K562 (cell line): Measurements from ENCODE around the gene DDC. TPM values are rescaled to one million over a fixed set of nuclear protein-coding genes. Genes with fewer than 3 reads are reported as not detected.
A peak's percentile ranks its signal among the peaks of the same experiment; 100 is the strongest.

Experiments used
- ATAC-seq: fragments of 200-7000 bp; cut with Tn5 transposase; 3 replicates; pipeline ENCODE4 v1.9.1; 2020; ENCODE audit warnings: moderate library complexity
- BruUV-seq: library from RNA; stranded (reverse); fragments of 400-500 nt; replicated peaks from 2 replicates; lab custom pipeline; 2021; lab: Mats Ljungman, UMichigan
- CTCF ChIA-PET: fragments of 300-600 bp; formaldehyde crosslinking; extraction: SDS; loops from one replicate; lab custom pipeline; 2021; ENCODE audit warnings: low intra/inter-chr PET ratio; lab: Yijun Ruan, JAX
- POLR2A ChIA-PET: fragments of 300-600, 350-650 bp; sonication (Branson Sonifier 250); formaldehyde crosslinking; extraction: SDS; loops from one replicate; lab custom pipeline; 2021; ENCODE audit warnings: antibody characterized with exemption, inconsistent platforms; lab: Yijun Ruan, JAX
- DNase-seq, 4 experiments: peaks; one replicate each; pipeline versions ENCODE4 v3.0.0 to v3.0.0-alpha.2; 2011 to 2018; ENCODE audit warnings: low spot score in 3 of 4, mixed read lengths in 3 of 4; ENCODE audit errors: extremely low read depth in 1 of 4
- FAIRE-seq: peaks from 2 replicates; lab custom pipeline; 2011; peaks lifted over from hg19 to GRCh38; lab: Jason Lieb, UNC
- H2AFZ ChIP-seq: 2 replicates; pipeline ENCODE4 v1.6.0; 2011; ENCODE audit warnings: low read depth, low read length, control low read depth, inconsistent platforms
- H3K27ac ChIP-seq: fragments of 200-600 bp; 3 replicates; pipeline ENCODE4 v1.8.0; 2011; ENCODE audit warnings: low read depth, mild to moderate bottlenecking, control low read depth, inconsistent platforms, low read length, moderate library complexity, mixed read lengths; ENCODE audit errors: extremely low read depth
- H3K27me3 ChIP-seq, 2 experiments: fragments of 300-600 bp in 1 of 2; 2 replicates in 1 of 2; 3 replicates in 1 of 2; pipeline versions ENCODE4 v1.6.0 to v1.8.0; 2011; ENCODE audit warnings: inconsistent platforms in 2 of 2, low read length in 2 of 2, mild to moderate bottlenecking in 1 of 2, mixed read lengths in 1 of 2, moderate library complexity in 1 of 2; ENCODE audit not compliant: control insufficient read depth in 2 of 2, insufficient read depth in 2 of 2
- H3K36me3 ChIP-seq: fragments of 300-600 bp; 3 replicates; pipeline ENCODE4 v1.8.0; 2011; ENCODE audit warnings: mild to moderate bottlenecking, low read length, inconsistent platforms; ENCODE audit not compliant: control insufficient read depth, insufficient read depth
- H3K4me1 ChIP-seq, 2 experiments: fragments of 200-600 bp in 1 of 2; replicated peaks in 1 of 2; 2 replicates in 1 of 2; 3 replicates in 1 of 2; pipeline versions ENCODE4 v1.5.1 to v1.8.0; 2011; ENCODE audit warnings: inconsistent platforms in 2 of 2, low read length in 2 of 2, mild to moderate bottlenecking in 1 of 2, mixed read lengths in 1 of 2, moderate library complexity in 1 of 2; ENCODE audit not compliant: control insufficient read depth in 2 of 2, insufficient read depth in 2 of 2
- H3K4me2 ChIP-seq: 2 replicates; pipeline ENCODE4 v1.6.1; 2011; ENCODE audit warnings: low read length, control low read depth, inconsistent platforms, mixed read lengths; ENCODE audit not compliant: insufficient read depth
- H3K4me3 ChIP-seq: fragments of 200-600 bp; sonication (generic), shearing (Covaris generic); 2 replicates; pipeline ENCODE4 v1.5.1; 2016; ENCODE audit warnings: control low read depth, inconsistent platforms
- H3K79me2 ChIP-seq: fragments of 200-600 bp; 3 replicates; pipeline ENCODE4 v1.8.0; 2011; ENCODE audit warnings: low read length, inconsistent platforms; ENCODE audit not compliant: control insufficient read depth, insufficient read depth
- H3K9ac ChIP-seq, 2 experiments: 2 replicates each; pipeline versions ENCODE4 v1.6.0 to v1.6.1; 2011; ENCODE audit warnings: low read depth in 2 of 2, low read length in 2 of 2, control low read depth in 1 of 2, inconsistent platforms in 1 of 2, mild to moderate bottlenecking in 1 of 2, mixed read lengths in 1 of 2; ENCODE audit not compliant: insufficient read depth in 1 of 2
- H3K9me1 ChIP-seq: one replicate; pipeline ENCODE4 v1.6.0; 2011; ENCODE audit warnings: inconsistent platforms, mild to moderate bottlenecking, low read length, moderate library complexity; ENCODE audit not compliant: control insufficient read depth, insufficient read depth
- H3K9me3 ChIP-seq: replicated peaks from 2 replicates; pipeline ENCODE4 v1.5.1; 2011; ENCODE audit warnings: low read depth, low read length, inconsistent platforms; ENCODE audit not compliant: control insufficient read depth, insufficient read depth
- H4K20me1 ChIP-seq: replicated peaks from 2 replicates; pipeline ENCODE4 v1.6.1; 2011; ENCODE audit warnings: low read length, inconsistent platforms, mixed read lengths; ENCODE audit not compliant: control insufficient read depth, insufficient read depth
- CBX8 ChIP-seq: fragments of 200-600 bp; sonication (generic); IDR thresholded peaks from 2 replicates; pipeline ENCODE4 v1.6.1; 2012; ENCODE audit warnings: borderline replicate concordance, mixed run types, low read depth, mild to moderate bottlenecking, moderate library complexity, mixed read lengths, low read length, control low read depth, inconsistent platforms; ENCODE audit not compliant: poor library complexity, severe bottlenecking; ENCODE audit errors: extremely low read depth
- ETV6 ChIP-seq, 3 experiments: fragments of 150-350 bp in 1 of 3; sonication (generic) in 1 of 3; formaldehyde crosslinking in 1 of 3; IDR thresholded peaks; 2 replicates each; pipeline versions ENCODE4 v1.6.1 to v1.8.0; 2014 to 2022; ENCODE audit warnings: borderline replicate concordance in 2 of 3, low read depth in 2 of 3, antibody characterized with exemption in 1 of 3, low read length in 1 of 3, mild to moderate bottlenecking in 1 of 3, missing genetic modification reagents in 1 of 3
- GTF2F1 ChIP-seq: IDR thresholded peaks from 2 replicates; pipeline ENCODE4 v1.6.1; 2011; ENCODE audit warnings: low read depth, low read length, improper control_type of control experiment
- MED1 ChIP-seq: sonication (generic); formaldehyde crosslinking; IDR thresholded peaks from 2 replicates; pipeline ENCODE4 v1.8.1; 2023; ENCODE audit warnings: missing genetic modification reagents, borderline replicate concordance
- RBM25 ChIP-seq: fragments of 200-400 bp; formaldehyde crosslinking; IDR thresholded peaks from 2 replicates; pipeline ENCODE4 v1.6.1; 2018; ENCODE audit warnings: low read length, low read depth, moderate library complexity; ENCODE audit not compliant: severe bottlenecking
- RBM34 ChIP-seq: fragments of 200-400 bp; formaldehyde crosslinking; IDR thresholded peaks from 2 replicates; pipeline ENCODE4 v1.6.1; 2018; ENCODE audit warnings: low read length, borderline replicate concordance; ENCODE audit not compliant: insufficient read depth
- STAG1 ChIP-seq: sonication (generic); formaldehyde crosslinking; IDR thresholded peaks from 2 replicates; pipeline ENCODE4 v1.5.0; 2020; ENCODE audit warnings: missing genetic modification reagents, borderline replicate concordance
- ZFP36 ChIP-seq: fragments of 150-350 bp; IDR thresholded peaks from 2 replicates; pipeline ENCODE4 v1.6.1; 2018; ENCODE audit warnings: low read length, low read depth; ENCODE audit not compliant: partially characterized antibody
- ZNF165 ChIP-seq: fragments of 250-450 bp; sonication (Bioruptor Pico); IDR thresholded peaks from 2 replicates; pipeline ENCODE4 v1.4.0; 2020; ENCODE audit warnings: borderline replicate concordance
- WGBS: fragments of 100-300 bp; shearing (Covaris generic); methylation state at CpG from one replicate; pipeline ENCODE4 v1.1.6; 2016; ENCODE audit warnings: low coverage, mixed read lengths; ENCODE audit not compliant: insufficient coverage; ENCODE audit errors: missing lambda C conversion rate; 5-methylcytosine and 5-hydroxymethylcytosine counted together
- in situ Hi-C: fragments of 300-500 bp; cut with MboI; formaldehyde crosslinking; loops from 4 replicates; pipeline ENCODE4 v1.15.0; 2018; ENCODE audit warnings: inconsistent platforms, mixed read lengths
- intact Hi-C: fragments of 100-400 bp; cut with micrococcal nuclease; formaldehyde crosslinking; loops from 2 replicates; pipeline ENCODE4 v1.14.2; 2022
- polyA plus RNA-seq, 8 experiments: library from polyadenylated mRNA; depleted of rRNA in 4 of 8; stranded (reverse) in 5 of 8; unstranded in 3 of 8; fragments of >200 nt; fragmentation: Nextera tagmentation in 2 of 8; fragmentation: Illumina TruSeq in 1 of 8; extraction: Ambion mirVana in 2 of 8; extraction: Trizol in 1 of 8; gene quantifications; 2 replicates each; pipeline versions ENCODE4 v1.2.1 to v1.2.3, GENCODE V29; 2011 to 2014; ENCODE audit warnings: inconsistent platforms in 1 of 8, missing spikeins in 1 of 8
- total RNA-seq, 7 experiments: library from RNA; depleted of rRNA in 6 of 7; stranded (reverse); fragments of >200 nt in 6 of 7; fragmentation: Illumina TruSeq in 2 of 7; extraction: Trizol in 2 of 7; gene quantifications; 2 replicates each; pipeline versions ENCODE4 v1.2.1 to v1.2.3, GENCODE V29; 2011 to 2021; ENCODE audit warnings: low replicate concordance in 1 of 7

Gene DDC
- total and polyA plus RNA-seq, 9 of the 15 experiments (the other 6 are each of a cell fraction or from before 2014, with no cell fraction given): not detected

DNA sequence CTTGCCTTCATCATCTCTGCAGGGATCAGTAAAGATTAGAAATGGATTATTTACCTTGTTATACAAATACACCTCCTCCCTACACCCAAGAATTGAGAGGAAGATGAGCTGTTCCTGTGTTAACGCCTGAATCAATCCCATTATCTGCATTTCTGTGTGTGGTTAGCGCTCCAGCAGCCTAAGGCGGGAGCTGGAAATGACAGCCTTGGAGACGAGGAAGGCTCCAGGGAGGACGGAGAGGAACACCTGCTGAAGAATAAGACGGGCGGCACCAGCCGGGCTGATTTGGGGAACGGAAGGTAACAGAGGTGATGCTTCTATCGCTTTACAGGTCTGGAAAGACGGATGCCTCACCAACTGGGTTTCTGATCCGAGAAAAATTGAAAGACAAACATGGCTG, 34.2 kb upstream of the DDC start (continued):
- no peak for TF ChIP-seq ETV6 (IDR thresholded peaks at IDR 0.05; ENCODE audit: borderline replicate concordance in 1 of 2, low read depth in 2 of 2, low read length in 1 of 2)
- TF ChIP-seq ETV6 (CRISPR knock-in tag; IDR thresholded peaks at IDR 0.05; ENCODE audit: borderline replicate concordance): no peak
- no peak for TF ChIP-seq RBM34
- TF ChIP-seq STAG1 (CRISPR knock-in tag): no peak
- no peak for TF ChIP-seq GTF2F1
- TF ChIP-seq MED1: no peak
- TF ChIP-seq CBX8: no peak

- no peak overlapping the region for H3K4me2 ChIP-seq
- H3K9me3 ChIP-seq: no peaks in the 10 kb centered on the region
- H2AFZ ChIP-seq: no peak overlapping the region
- POLR2A ChIA-PET: interaction anchor here (0.7 to 1.2 kb wide), 3 partner anchors 9 to 17 kb away, joined by 3 read pairs; no protein-coding TSS in a partner anchor
- H3K79me2 ChIP-seq: no peaks in the 10 kb centered on the region
- 92% methylated on average over 15 of the region's 18 CpGs for WGBS
- H3K4me1 ChIP-seq: no peaks in the 10 kb centered on the region
- in situ Hi-C loops (no loop called here), intact Hi-C loops (no loop called here)
- DNase-seq (no peak), ATAC-seq (no peak), FAIRE-seq (no peak)
- no peaks in the 10 kb centered on the region for H3K27me3 ChIP-seq
- H3K36me3 ChIP-seq: peaks cover 61% of the 10 kb centered on the region
- CTCF ChIA-PET: no interaction called here
- H3K9me1 ChIP-seq: no peaks in the 10 kb centered on the region
- no peak overlapping the region for H3K4me3 ChIP-seq
- peak; percentile 71 for TF ChIP-seq RBM25
- TF ChIP-seq ZNF165 (CRISPR knock-in tag): no peak
- peak; percentile 63 for TF ChIP-seq ZFP36
- no peak overlapping the region for H3K9ac ChIP-seq
- no peaks in the 10 kb centered on the region; the same call in 1 of the 2 replicates for H4K20me1 ChIP-seq
- no TSS peak for BruUV-seq
- H3K27ac ChIP-seq: no peak overlapping the region
These were observed 33.5 kb upstream of the DDC start for GRCh38 chr7:50598460-50599343.
